Gastroesophageal sphincter (tissue), 4 donors: ENCODE measurements around the gene OPTC. TPM values are rescaled to one million over a fixed set of nuclear protein-coding genes. Genes with fewer than 3 reads are reported as not detected.

ENCODE experiments used
- ATAC-seq: fragments of 150-250 bp; one replicate; pipeline ENCODE4 v1.9.1; 2016; ENCODE audit warnings: mild to moderate bottlenecking, moderate library complexity
- H3K27ac ChIP-seq, 4 donors: fragments of 200-600 bp; sonication (generic) in 3 of 4; 1 replicate in 3 of 4; 2 replicates in 1 of 4; pipeline ENCODE4 v1.5.1; 2016 to 2019
- H3K27me3 ChIP-seq: fragments of 200-600 bp; sonication (generic); one replicate; pipeline ENCODE4 v1.5.1; 2019
- H3K36me3 ChIP-seq, 2 donors: fragments of 200-600 bp; sonication (generic); one replicate each; pipeline ENCODE4 v1.5.1; 2019; ENCODE audit warnings: control low read depth in 1 of 2
- H3K4me1 ChIP-seq, 3 donors: fragments of 200-600 bp; sonication (generic); 1 replicate in 2 of 3; 2 replicates in 1 of 3; pipeline ENCODE4 v1.5.1; 2016 to 2019; ENCODE audit warnings: control low read depth in 2 of 3
- H3K4me3 ChIP-seq, 2 donors: fragments of 200-600 bp; sonication (generic); one replicate each; pipeline ENCODE4 v1.5.1; 2019; ENCODE audit warnings: mild to moderate bottlenecking in 1 of 2, moderate library complexity in 1 of 2
- H3K9me3 ChIP-seq, 3 donors: fragments of 200-600 bp; sonication (generic); one replicate each; pipeline ENCODE4 v1.5.1; 2017 to 2019; ENCODE audit warnings: control low read depth in 2 of 3
- CTCF ChIP-seq, 4 experiments: fragments of 200-600 bp in 2 of 4; fragments of 450-650 bp in 2 of 4; sonication (generic) in 1 of 4; IDR thresholded peaks; one replicate each; pipeline ENCODE4 v1.5.1; 2017 to 2019; ENCODE audit warnings: antibody characterized with exemption in 4 of 4, mild to moderate bottlenecking in 2 of 4, moderate library complexity in 2 of 4
- EP300 ChIP-seq: sonication (generic); formaldehyde crosslinking; IDR thresholded peaks from one replicate; pipeline ENCODE4 v1.6.1; 2017; ENCODE audit warnings: antibody characterized with exemption, mild to moderate bottlenecking
- POLR2A ChIP-seq, 2 donors: fragments of 450-650 bp; IDR thresholded peaks; one replicate each; pipeline ENCODE4 v1.6.1; 2017; ENCODE audit warnings: antibody characterized with exemption in 2 of 2, mild to moderate bottlenecking in 2 of 2, moderate library complexity in 1 of 2
- POLR2AphosphoS5 ChIP-seq: sonication (generic); formaldehyde crosslinking; IDR thresholded peaks from one replicate; pipeline ENCODE4 v1.6.1; 2017; ENCODE audit warnings: antibody characterized with exemption
- WGBS, 2 donors: methylation state at CpG; one replicate each; pipeline ENCODE4 v1.1.5; 2018; ENCODE audit warnings: low coverage in 1 of 2; 5-methylcytosine and 5-hydroxymethylcytosine counted together
- total RNA-seq, 4 donors: library from RNA; depleted of rRNA; stranded (reverse); fragments of >200 nt; gene quantifications; one replicate each; pipeline ENCODE4 v1.1.0, GENCODE V29; 2016

Gene OPTC
- total RNA-seq, 4 donors from 2014 or later = not detected

- Histone ChIP-seq H3K4me3 (no peak overlapping the region), H3K36me3 (no peaks in the 10 kb centered on the region), H3K9me3 (no peaks in the 10 kb centered on the region), H3K27ac (peak overlapping the region in 3 of 4 donors; percentile 92 to 94 (median 92)), H3K27me3 (no peaks in the 10 kb centered on the region), H3K4me1 (peaks cover 24 to 65% (median 40%) of the 10 kb centered on the region in 3 donors)
- ATAC-seq = no peak
- 80 to 100% methylated on average over 1 of the region's 3 CpGs for WGBS, 2 donors
- TF ChIP-seq POLR2AphosphoS5 (no peak), CTCF (IDR thresholded peaks at IDR 0.05) (no peak), POLR2A (IDR thresholded peaks at IDR 0.05) (no peak), EP300 (no peak)
These were observed 60.1 kb downstream of the OPTC start for GRCh38 chr1:203554071-203554470.

GRCh38 chr1:203555076-203555475 lies 61.1 kb downstream of the OPTC start:
- Histone ChIP-seq H3K4me3 (no peak overlapping the region), H3K9me3 (no peaks in the 10 kb centered on the region), H3K4me1 (peaks cover 24 to 69% (median 42%) of the 10 kb centered on the region in 3 donors), H3K27me3 (no peaks in the 10 kb centered on the region), H3K36me3 (no peaks in the 10 kb centered on the region), H3K27ac (peak overlapping the region; percentile 87 to 94 (median 92))
- TF ChIP-seq EP300 (no peak), POLR2AphosphoS5 (no peak)
- ATAC-seq = no peak
- 20 to 24% methylated on average over 1 to 8 of the region's 8 CpGs for WGBS, 2 donors

- Histone ChIP-seq H3K27me3 (no peaks in the 10 kb centered on the region), H3K4me1 (peaks cover 24 to 69% (median 42%) of the 10 kb centered on the region in 3 donors), H3K27ac (peak overlapping the region; percentile 87 to 94 (median 92)), H3K36me3 (no peaks in the 10 kb centered on the region), H3K9me3 (no peaks in the 10 kb centered on the region), H3K4me3 (peak overlapping the region in 1 of 2 donors; percentile 3)
- no peak for TF ChIP-seq POLR2AphosphoS5
- no peak for TF ChIP-seq CTCF (IDR thresholded peaks at IDR 0.05)
- TF ChIP-seq EP300 = no peak
- no peak for TF ChIP-seq POLR2A (IDR thresholded peaks at IDR 0.05)
- 26 to 39% methylated on average over 6 to 7 of the region's 7 CpGs for WGBS, 2 donors
- ATAC-seq = no peak
These were observed 61.6 kb downstream of the OPTC start for GRCh38 chr1:203555511-203556046.

- H3K27me3 ChIP-seq = no peaks in the 10 kb centered on the region
- peaks cover 24 to 69% (median 42%) of the 10 kb centered on the region in 3 donors for H3K4me1 ChIP-seq
These were observed 62.3 kb downstream of the OPTC start for GRCh38 chr1:203556047-203556851.

GRCh38 chr1:203557390-203557789 lies 63.4 kb downstream of the OPTC start:
- TF ChIP-seq CTCF (IDR thresholded peaks at IDR 0.05) (peak in 1 of 4 experiments; percentile 8), POLR2AphosphoS5 (peak; percentile 88), POLR2A (IDR thresholded peaks at IDR 0.05) (no peak), EP300 (no peak)
- no peaks in the 10 kb centered on the region for H3K27me3 ChIP-seq
- H3K4me3 ChIP-seq = no peak overlapping the region
- peak; percentile 47 for ATAC-seq
- no peaks in the 10 kb centered on the region for H3K9me3 ChIP-seq
- H3K36me3 ChIP-seq = no peaks in the 10 kb centered on the region
- H3K4me1 ChIP-seq = peaks cover 24 to 69% (median 42%) of the 10 kb centered on the region in 3 donors
- H3K27ac ChIP-seq = peak overlapping the region; percentile 87 to 94 (median 92)
- 23 to 32% methylated on average over 6 to 7 of the region's 7 CpGs for WGBS, 2 donors

More at GRCh38 chr1:203556047-203556851, 62.3 kb downstream of the OPTC start:
- ATAC-seq = peak; percentile 55
- Histone ChIP-seq H3K27ac (peak overlapping the region; percentile 87 to 94 (median 92)), H3K4me3 (peak overlapping the region in 1 of 2 donors; percentile 3), H3K9me3 (no peaks in the 10 kb centered on the region), H3K36me3 (no peaks in the 10 kb centered on the region)
- 5 to 13% methylated on average over 4 to 9 of the region's 16 CpGs for WGBS, 2 donors
- TF ChIP-seq CTCF (IDR thresholded peaks at IDR 0.05) (no peak), POLR2AphosphoS5 (peak; percentile 49), POLR2A (IDR thresholded peaks at IDR 0.05) (no peak)
